LNCAP (cell line): ENCODE measurements around the gene WWOX.

Source experiments
- CTCF ChIP-seq: fragments of 450-650 bp; IDR thresholded peaks from 2 replicates; pipeline ENCODE4 v1.5.1; 2017; ENCODE audit warnings: mild to moderate bottlenecking

The WWOX gene

DNA sequence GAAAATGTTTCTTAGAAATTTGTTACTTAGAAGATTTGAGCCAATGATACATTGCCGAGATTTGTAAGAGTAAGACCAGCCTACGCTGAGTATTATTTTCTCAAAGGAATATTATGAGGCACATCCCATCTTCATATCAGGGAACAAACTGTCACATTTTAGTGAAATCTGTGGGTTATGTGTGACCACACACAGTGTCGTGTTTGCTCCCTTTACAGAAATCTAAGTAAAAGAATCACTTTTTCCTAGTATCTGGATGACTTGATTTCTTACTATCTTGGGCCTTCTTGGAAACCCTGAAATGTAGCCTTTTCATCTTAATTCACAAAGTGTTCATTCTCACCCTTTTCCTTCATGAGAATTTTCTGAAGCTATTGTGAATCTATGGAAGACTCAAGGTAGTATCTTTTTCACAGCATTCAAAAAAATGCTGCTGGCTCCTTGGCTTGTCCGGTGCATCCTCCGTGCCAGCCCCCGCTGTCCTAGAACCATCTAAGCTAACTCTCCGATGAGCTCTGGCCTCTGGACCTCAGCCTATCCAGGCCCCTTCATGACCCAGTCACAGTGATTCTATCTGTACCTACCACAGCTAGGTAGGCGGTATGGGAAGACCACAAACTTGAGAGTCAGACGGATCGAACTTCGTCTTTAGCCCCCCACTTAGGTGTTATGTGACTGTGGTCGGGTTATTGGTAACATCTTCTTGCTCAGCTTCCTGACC lies 976.8 kb downstream of the WWOX start:
- TF ChIP-seq CTCF: no peak

DNA sequence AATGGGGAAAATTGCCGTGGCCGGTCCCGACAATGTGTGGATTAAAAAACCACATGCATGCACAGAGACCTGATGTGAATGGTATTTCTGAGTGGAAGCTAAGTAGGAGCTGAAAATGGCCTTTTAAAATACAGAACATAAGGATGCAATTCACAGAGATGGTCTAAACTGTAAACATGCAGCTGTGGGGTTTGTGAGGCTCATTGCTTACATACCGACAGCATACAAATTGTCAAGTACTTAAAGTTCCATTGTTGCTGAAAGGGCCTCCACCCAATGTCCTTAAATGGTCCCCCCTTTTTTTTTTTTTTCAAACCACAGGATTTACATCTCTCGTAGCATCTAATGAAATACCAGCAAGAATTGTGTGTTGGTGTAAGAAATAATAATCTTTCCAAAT lies 977.9 kb downstream of the WWOX start:
- no peak for TF ChIP-seq CTCF

GRCh38 chr16:79079656-79080420 lies 980.4 kb downstream of the WWOX start:
- no peak for TF ChIP-seq CTCF

DNA sequence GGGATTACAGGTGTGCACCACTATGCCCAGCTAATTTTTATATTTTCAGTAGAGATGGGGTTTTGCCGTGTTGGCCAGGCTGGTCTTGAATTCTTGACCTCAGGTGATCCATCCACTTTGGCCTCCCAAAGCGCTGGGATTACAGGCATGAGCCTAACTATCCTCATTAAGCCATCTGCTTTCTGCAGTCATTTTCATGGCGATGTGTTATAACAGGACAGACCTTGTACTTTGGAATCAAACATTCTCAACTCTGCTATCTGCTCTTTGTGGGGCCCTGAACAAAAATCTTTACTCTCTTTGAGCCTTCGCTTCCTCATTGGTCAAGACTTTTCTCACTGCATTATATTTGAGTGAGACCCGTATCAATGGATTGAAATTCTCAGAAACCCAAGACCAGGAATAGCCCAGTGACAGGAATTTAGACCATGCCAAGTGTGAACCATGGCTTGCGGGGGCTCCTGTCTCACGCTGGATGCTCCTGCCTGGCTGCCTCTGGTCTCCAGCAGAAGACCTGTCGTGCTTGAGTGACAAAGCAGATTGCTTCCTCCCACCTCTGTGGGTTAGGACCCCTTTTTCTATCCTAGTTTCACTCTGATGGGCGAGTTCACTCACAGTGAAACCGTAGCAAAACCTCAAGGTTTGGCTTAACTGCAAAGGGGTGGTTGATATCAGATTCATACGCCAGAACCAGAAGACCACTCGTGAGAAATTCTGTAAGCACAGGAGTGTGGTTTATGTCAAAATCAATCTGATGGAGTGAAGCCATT lies 982.0 kb downstream of the WWOX start:
- no peak for TF ChIP-seq CTCF

DNA sequence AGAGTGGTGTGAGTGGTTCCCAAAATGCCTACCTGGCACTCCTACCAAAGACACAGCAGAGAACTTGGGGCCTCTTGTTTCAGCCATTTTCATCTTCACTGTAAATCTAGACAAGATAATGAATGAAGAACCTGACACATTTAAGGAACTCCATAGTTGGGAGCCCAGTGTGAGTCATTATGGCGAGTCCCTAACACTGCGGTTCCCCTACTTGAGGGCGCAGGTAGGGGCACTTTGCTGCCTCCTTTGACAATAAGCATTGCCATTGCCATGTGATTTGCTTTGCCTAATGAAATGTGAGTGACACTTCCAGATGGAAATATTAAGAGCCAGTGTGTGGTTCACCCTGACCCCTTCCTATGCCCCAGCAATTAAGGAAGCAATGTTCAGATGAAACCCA lies 983.5 kb downstream of the WWOX start:
- no peak for TF ChIP-seq CTCF

DNA sequence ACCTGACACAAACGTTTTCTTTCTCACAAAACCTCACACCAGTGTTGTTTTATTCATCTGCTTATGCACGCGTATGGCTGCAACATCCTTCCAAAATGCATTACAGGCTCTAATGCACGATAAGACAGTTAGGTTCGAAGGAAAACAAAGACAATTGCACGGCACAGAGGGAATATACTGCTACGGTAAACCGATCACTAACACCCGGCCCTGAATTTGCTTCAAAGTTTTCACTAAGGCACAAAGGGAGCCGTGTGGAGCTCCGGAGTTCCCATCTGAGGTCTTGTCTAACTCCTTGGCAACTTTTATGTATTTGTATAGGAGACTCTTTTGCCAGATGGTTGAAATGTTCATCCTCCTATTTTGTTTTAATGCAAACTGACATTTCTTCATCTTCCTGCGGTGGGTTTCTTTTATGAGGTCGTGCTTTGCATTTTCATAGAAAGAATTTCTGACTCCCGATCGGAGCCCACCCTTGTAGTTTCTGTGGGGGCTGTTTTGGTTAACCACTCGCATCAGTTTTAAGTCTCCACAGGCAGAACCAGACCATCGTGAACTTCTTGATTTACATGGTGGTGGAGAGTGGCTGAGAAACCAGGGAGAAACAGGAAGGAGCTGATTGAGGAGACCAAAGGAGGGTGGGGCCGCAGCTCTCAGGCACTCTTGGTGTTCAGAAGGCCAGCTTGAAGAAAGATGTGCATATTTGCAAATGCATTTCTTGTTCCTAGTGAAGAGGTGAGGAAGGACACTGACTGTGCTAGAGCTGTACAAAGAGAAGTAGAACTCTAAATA lies 984.2 kb downstream of the WWOX start:
- no peak for TF ChIP-seq CTCF

- no peak for TF ChIP-seq CTCF
Observed at GRCh38 chr16:79088971-79089370, 989.5 kb downstream of the WWOX start.
